K562 (cell line): ENCODE measurements around the gene KCNJ12.

Experiments used
- CEBPG ChIP-seq, 3 experiments: fragments of 200-800 bp in 1 of 3; sonication (Bioruptor generic) in 1 of 3; sonication (generic) in 1 of 3; formaldehyde crosslinking in 1 of 3; IDR thresholded peaks in 2 of 3; conservative IDR thresholded peaks in 1 of 3; 2 replicates each; pipeline versions ENCODE4 v1.6.1 to v1.8.0; 2016 to 2022; ENCODE audit warnings: missing compliant biosample characterization in 2 of 3, missing genetic modification characterization in 2 of 3, mild to moderate bottlenecking in 1 of 3, missing genetic modification reagents in 1 of 3
- EZH2 ChIP-seq: IDR thresholded peaks from 2 replicates; pipeline ENCODE4 v1.6.1; 2012; ENCODE audit warnings: low read depth, mild to moderate bottlenecking, inconsistent platforms, low read length, borderline replicate concordance
- GATAD2B ChIP-seq: fragments of 450-650 bp; IDR thresholded peaks from 2 replicates; pipeline ENCODE4 v1.6.1; 2017; ENCODE audit warnings: mild to moderate bottlenecking, borderline replicate concordance
- KDM4B ChIP-seq, 2 experiments: fragments of 450-650 bp in 1 of 2; sonication (generic) in 1 of 2; IDR thresholded peaks; 2 replicates each; pipeline ENCODE4 v1.6.1; 2016 to 2017; ENCODE audit warnings: borderline replicate concordance in 2 of 2, antibody characterized with exemption in 1 of 2, low read depth in 1 of 2, mild to moderate bottlenecking in 1 of 2
- POLR2AphosphoS2 ChIP-seq: IDR thresholded peaks from 2 replicates; pipeline ENCODE4 v1.6.1; 2012; ENCODE audit warnings: low read length, improper control_type of control experiment
- POLR2AphosphoS5 ChIP-seq: IDR thresholded peaks from 2 replicates; pipeline ENCODE4 v1.6.1; 2011; ENCODE audit warnings: mild to moderate bottlenecking, low read depth, low read length, moderate library complexity; ENCODE audit not compliant: control insufficient read depth, insufficient read depth
- RFX5 ChIP-seq: IDR thresholded peaks from 2 replicates; pipeline ENCODE4 v1.6.1; 2011; ENCODE audit warnings: low read depth, mild to moderate bottlenecking, improper control_type of control experiment, low read length
- ZNF274 ChIP-seq: IDR thresholded peaks from 2 replicates; pipeline ENCODE4 v1.6.1; 2011; ENCODE audit warnings: low read depth, mild to moderate bottlenecking, low read length, moderate library complexity, borderline replicate concordance
- ZNF347 ChIP-seq: fragments of 450-650 bp; formaldehyde crosslinking; IDR thresholded peaks from 2 replicates; pipeline ENCODE4 v1.4.0; 2020; ENCODE audit warnings: low read depth, mild to moderate bottlenecking, moderate library complexity
- TF ChIP-seq, protein P1 (sequence below), 3 experiments: IDR thresholded peaks in 2 of 3; conservative IDR thresholded peaks in 1 of 3; 2 replicates each; pipeline ENCODE4 v1.5.1; 2011 to 2012; ENCODE audit warnings: low read length in 3 of 3, mild to moderate bottlenecking in 3 of 3, control low read depth in 2 of 3, improper control_type of control experiment in 1 of 3, inconsistent platforms in 1 of 3, low read depth in 1 of 3, mixed read lengths in 1 of 3, moderate library complexity in 1 of 3; ENCODE audit not compliant: insufficient read depth in 2 of 3
- TF ChIP-seq, protein P2 (sequence below): fragments of 150-350 bp; conservative IDR thresholded peaks from 2 replicates; pipeline ENCODE4 v1.6.1; 2014; ENCODE audit warnings: low read length
- TF ChIP-seq, protein P3 (sequence below), 2 experiments: fragments of 450-650 bp in 1 of 2; sonication (generic) in 1 of 2; formaldehyde crosslinking in 1 of 2; IDR thresholded peaks; 2 replicates each; pipeline versions ENCODE4 v1.7.1 to v1.9.0; 2016 to 2022; ENCODE audit warnings: inconsistent platforms in 1 of 2, mild to moderate bottlenecking in 1 of 2, missing genetic modification reagents in 1 of 2

DNA sequence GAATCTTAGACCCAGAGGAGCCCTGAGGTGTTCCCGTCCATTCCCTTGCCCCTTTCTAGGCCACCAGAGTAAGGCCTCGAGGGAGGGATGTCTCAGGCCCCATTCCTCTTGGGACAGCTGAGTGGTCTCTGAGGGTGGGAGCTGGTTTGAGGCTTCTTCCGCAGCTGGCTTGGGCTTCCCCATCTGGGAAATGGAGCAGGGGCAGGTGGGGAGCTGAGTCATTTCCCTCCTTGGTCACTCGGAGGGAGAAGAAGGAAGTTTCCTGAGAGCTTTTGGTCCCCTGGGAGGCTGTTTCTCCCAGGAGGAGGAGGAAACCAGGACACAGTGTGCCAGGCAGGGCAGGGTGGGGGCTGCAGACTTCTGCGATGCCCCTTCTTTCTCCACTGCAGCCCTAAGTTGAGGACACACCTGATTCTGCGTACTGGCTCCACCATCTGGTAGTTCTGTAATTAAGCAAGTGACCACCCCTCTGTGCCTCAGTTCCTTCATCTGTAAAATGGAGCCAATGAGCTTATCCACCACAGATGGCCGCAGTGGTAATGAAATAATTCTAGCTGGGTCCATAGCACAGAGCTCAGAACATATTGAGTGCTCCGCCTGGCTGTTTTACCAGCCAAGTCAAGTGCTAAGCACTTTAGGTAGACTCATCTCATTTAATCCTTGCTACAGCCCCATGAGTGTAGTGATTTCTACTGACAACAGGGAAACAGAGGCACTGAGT lies 1.6 kb upstream of the KCNJ12 start:
- TF ChIP-seq, protein P1, sequence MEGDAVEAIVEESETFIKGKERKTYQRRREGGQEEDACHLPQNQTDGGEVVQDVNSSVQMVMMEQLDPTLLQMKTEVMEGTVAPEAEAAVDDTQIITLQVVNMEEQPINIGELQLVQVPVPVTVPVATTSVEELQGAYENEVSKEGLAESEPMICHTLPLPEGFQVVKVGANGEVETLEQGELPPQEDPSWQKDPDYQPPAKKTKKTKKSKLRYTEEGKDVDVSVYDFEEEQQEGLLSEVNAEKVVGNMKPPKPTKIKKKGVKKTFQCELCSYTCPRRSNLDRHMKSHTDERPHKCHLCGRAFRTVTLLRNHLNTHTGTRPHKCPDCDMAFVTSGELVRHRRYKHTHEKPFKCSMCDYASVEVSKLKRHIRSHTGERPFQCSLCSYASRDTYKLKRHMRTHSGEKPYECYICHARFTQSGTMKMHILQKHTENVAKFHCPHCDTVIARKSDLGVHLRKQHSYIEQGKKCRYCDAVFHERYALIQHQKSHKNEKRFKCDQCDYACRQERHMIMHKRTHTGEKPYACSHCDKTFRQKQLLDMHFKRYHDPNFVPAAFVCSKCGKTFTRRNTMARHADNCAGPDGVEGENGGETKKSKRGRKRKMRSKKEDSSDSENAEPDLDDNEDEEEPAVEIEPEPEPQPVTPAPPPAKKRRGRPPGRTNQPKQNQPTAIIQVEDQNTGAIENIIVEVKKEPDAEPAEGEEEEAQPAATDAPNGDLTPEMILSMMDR (IDR thresholded peaks at IDR 0.05 in 2 of 3, conservative IDR thresholded peaks at IDR 0.05 in 1 of 3; ENCODE audit: insufficient read depth in 2 of 3, low read depth in 1 of 3, low read length in 3 of 3): no peak
- TF ChIP-seq ZNF274 (no peak), CEBPG (CRISPR knock-in tag; IDR thresholded peaks at IDR 0.05) (no peak), CEBPG (tag; conservative IDR thresholded peaks at IDR 0.05 in 1 of 2, IDR thresholded peaks at IDR 0.05 in 1 of 2) (no peak), RFX5 (no peak), POLR2AphosphoS5 (no peak), KDM4B (IDR thresholded peaks at IDR 0.05; ENCODE audit: borderline replicate concordance in 2 of 2, low read depth in 1 of 2) (no peak), GATAD2B (no peak), ZNF347 (CRISPR knock-in tag) (no peak), EZH2 (no peak), POLR2AphosphoS2 (no peak)
- TF ChIP-seq, protein P2, sequence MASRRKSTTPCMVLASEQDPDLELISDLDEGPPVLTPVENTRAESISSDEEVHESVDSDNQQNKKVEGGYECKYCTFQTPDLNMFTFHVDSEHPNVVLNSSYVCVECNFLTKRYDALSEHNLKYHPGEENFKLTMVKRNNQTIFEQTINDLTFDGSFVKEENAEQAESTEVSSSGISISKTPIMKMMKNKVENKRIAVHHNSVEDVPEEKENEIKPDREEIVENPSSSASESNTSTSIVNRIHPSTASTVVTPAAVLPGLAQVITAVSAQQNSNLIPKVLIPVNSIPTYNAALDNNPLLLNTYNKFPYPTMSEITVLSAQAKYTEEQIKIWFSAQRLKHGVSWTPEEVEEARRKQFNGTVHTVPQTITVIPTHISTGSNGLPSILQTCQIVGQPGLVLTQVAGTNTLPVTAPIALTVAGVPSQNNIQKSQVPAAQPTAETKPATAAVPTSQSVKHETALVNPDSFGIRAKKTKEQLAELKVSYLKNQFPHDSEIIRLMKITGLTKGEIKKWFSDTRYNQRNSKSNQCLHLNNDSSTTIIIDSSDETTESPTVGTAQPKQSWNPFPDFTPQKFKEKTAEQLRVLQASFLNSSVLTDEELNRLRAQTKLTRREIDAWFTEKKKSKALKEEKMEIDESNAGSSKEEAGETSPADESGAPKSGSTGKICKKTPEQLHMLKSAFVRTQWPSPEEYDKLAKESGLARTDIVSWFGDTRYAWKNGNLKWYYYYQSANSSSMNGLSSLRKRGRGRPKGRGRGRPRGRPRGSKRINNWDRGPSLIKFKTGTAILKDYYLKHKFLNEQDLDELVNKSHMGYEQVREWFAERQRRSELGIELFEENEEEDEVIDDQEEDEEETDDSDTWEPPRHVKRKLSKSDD: no peak
- TF ChIP-seq, protein P3, sequence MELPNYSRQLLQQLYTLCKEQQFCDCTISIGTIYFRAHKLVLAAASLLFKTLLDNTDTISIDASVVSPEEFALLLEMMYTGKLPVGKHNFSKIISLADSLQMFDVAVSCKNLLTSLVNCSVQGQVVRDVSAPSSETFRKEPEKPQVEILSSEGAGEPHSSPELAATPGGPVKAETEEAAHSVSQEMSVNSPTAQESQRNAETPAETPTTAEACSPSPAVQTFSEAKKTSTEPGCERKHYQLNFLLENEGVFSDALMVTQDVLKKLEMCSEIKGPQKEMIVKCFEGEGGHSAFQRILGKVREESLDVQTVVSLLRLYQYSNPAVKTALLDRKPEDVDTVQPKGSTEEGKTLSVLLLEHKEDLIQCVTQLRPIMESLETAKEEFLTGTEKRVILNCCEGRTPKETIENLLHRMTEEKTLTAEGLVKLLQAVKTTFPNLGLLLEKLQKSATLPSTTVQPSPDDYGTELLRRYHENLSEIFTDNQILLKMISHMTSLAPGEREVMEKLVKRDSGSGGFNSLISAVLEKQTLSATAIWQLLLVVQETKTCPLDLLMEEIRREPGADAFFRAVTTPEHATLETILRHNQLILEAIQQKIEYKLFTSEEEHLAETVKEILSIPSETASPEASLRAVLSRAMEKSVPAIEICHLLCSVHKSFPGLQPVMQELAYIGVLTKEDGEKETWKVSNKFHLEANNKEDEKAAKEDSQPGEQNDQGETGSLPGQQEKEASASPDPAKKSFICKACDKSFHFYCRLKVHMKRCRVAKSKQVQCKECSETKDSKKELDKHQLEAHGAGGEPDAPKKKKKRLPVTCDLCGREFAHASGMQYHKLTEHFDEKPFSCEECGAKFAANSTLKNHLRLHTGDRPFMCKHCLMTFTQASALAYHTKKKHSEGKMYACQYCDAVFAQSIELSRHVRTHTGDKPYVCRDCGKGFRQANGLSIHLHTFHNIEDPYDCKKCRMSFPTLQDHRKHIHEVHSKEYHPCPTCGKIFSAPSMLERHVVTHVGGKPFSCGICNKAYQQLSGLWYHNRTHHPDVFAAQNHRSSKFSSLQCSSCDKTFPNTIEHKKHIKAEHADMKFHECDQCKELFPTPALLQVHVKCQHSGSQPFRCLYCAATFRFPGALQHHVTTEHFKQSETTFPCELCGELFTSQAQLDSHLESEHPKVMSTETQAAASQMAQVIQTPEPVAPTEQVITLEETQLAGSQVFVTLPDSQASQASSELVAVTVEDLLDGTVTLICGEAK (IDR thresholded peaks at IDR 0.05): no peak
- TF ChIP-seq, protein P3 (CRISPR knock-in tag; IDR thresholded peaks at IDR 0.05): no peak
